GM18870 (cell line): ENCODE data around the gene ZNF286A.
"Not testable (repeated sequence)": the region's sequence is repeated elsewhere in the genome, so short reads cannot be mapped to it uniquely, and the experiment has no call there.

Source experiments
- ATAC-seq: cut with Tn5 transposase; IDR thresholded peaks from one replicate; pipeline ENCODE4 v1.9.1; 2021; ENCODE audit warnings: moderate library complexity; ENCODE audit not compliant: unreplicated experiment

ZNF286A gene

GRCh38 chr17:15698967-15699366, 585 bp upstream of the ZNF286A start:
- not testable (repeated sequence) for ATAC-seq

- ATAC-seq = not testable (repeated sequence)
Measured at GRCh38 chr17:15699937-15700336, 385 bp downstream of the ZNF286A start.

GRCh38 chr17:15704239-15704638, 4.7 kb downstream of the ZNF286A start:
- not testable (repeated sequence) for ATAC-seq

- ATAC-seq = not testable (repeated sequence)
Measured at GRCh38 chr17:15704813-15705212, 5.3 kb downstream of the ZNF286A start.

GRCh38 chr17:15708879-15709278, 9.3 kb downstream of the ZNF286A start:
- ATAC-seq = not testable (repeated sequence)

GRCh38 chr17:15716601-15717563, 17.3 kb downstream of the ZNF286A start:
- ATAC-seq = not testable (repeated sequence)

- not testable (repeated sequence) for ATAC-seq
Measured at GRCh38 chr17:15730535-15730934, 31.0 kb downstream of the ZNF286A start.

- ATAC-seq = not testable (repeated sequence)
Measured at GRCh38 chr17:15731900-15732299, 32.3 kb downstream of the ZNF286A start, which contains the start of gene TBC1D26. Gene TBC1D26, plus strand, starts transcription at chr17:15732283. Its CDS starts 3,066 bp downstream, at chr17:15735349.

DNA sequence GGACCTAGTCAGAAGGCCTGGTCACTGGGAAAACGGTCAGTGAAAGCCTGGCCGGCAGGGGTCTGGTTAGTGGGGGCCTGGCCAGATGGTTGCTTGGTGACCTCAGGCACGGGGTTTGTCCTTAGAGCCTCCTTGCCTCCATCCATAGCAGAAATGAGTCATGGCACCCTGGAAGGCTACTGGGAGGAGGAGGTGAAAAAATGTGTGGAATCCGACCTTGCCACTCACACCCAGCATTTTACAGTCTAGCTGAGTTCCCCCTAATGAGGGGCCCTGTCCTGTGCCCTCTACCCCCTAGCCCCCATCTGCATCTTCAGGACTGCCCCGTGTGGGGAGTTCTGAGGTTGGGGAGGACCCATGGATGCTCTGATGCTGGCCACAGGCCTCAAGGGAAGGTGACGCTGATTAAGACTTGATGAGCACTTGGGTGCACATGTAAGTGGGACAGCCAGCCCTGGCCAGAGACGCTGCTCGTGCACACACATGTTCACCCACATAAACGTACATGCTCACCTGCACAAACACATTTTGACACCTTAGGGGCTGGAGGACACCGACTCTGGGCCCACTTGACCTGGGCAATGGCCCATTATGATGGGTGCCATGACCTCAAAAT, 33.7 kb downstream of the ZNF286A start:
- ATAC-seq = not testable (repeated sequence)

DNA sequence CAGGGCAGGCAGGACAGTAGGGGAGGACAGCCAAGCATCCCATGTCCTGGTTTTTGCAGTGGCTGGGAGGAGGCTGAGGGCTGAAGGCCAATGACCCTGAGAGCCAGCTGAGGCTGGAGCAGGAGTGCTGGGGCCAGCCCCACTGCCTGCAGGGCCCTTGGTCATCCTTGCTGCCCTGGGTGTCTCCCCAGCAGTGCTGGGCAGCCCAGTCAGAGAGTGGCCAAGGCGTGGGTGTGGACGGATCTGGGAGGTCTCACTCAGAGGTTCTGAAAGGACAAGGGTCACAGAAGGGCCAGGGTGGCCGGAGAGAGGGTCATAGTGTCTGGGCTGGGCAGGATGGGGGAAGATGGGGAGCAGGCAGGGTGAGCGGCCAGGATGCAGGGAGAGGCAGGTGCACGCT, 37.0 kb downstream of the ZNF286A start:
- not testable (repeated sequence) for ATAC-seq

DNA sequence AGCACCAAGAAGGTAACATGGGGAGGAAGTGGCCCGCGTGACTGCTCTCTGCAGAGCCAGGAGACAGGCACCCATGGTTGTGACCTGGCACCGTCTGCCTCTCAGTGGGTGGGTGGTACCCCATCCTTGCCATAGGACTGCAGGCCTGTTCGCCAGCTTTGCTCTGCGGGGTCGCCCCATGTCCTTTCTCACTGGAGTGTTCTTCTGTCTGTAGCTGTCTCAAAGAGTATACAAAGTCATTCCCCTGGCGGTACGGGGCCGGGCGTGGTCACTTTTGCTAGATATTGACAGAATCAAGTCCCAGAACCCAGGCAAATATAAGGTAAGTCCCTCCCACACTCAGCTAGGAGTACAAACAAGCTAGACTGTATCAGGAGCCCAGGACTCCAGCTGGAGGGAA, 38.5 kb downstream of the ZNF286A start:
- ATAC-seq = no peak

DNA sequence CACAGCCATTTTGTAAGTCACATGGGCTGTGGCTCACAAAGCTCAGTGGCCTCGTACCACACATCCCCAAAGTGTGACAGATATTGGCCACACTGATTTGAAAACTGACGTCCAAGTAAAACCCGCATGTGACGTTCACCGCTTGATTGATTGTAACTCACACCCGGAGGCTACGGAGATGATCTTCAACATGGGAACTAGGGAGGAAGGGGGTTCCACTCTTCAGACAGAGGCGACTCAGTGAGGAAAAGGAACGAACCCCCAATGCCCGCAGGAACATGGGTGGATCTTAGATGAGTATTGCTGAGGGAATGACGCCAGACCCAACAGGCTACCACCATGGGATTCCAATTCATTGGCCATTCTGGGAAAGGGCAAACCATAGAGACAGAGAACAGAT, 39.7 kb downstream of the ZNF286A start:
- not testable (repeated sequence) for ATAC-seq

DNA sequence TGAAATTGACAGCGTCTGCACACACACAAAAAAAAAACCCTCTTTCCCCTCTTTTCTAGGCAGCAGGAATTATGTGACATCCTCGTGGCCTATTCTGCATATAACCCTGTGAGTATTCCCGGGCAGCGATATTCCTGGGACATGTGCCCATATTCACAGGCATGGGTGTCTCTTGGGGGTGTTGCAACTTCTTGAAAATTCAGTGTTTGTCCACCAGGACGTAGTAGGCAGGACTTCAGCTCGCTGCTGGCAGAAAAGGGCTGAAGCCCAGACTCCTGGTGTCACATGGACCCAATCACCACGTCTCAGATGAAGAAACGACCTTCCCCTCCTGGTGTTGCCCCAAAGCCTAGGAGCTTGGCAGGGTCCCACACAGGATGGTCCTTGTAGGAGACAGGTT, 40.5 kb downstream of the ZNF286A start:
- ATAC-seq = not testable (repeated sequence)

DNA sequence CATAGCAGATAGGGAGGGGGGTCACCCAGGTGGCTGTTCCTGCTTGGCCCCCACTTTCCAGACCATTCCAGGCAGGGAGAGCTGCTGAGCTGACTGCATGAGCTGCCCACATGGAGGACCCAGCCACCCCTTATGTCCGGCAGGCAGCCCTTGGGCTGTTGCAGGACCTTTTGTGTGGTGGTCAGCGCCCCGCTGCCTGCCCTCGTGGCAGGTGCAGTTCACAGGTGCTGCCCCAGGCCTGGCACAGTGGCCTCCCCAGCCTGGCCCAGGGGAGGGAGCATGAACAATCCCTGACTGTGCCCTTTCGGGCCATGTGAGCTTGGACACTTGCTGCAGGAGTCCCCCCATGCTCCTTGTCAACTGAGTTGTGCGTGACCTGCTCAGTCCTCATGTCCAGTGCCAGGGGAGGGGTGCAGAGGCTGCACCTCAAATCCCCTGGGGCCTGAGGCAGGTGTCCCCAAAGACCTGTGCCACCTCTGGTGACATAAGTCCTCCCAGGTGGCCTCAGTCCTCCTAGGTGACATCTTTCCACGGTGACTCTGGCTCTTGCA, 41.1 kb downstream of the ZNF286A start:
- ATAC-seq = no peak

DNA sequence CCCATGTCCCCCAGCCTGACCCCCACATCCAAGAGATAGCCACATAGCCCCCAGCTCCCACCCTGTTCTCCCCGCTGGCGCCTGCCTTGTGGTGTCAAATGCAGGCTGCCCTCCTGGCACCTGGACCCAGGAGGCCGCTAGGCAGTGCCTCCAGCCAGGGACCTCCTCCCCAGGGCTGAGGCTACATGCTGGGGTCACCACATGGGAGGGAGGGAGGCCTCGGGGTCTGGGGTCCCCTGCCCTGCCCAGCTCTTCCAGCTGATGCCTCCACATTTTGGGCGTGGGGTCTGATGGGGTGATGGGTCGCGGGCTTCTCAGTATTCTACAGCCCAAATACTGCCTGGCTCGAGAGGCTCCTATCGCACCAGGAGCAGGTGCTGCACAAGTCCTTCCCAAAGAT, 42.1 kb downstream of the ZNF286A start:
- ATAC-seq = no peak

- no peak for ATAC-seq
Measured at GRCh38 chr17:15742051-15742795, 42.7 kb downstream of the ZNF286A start.

DNA sequence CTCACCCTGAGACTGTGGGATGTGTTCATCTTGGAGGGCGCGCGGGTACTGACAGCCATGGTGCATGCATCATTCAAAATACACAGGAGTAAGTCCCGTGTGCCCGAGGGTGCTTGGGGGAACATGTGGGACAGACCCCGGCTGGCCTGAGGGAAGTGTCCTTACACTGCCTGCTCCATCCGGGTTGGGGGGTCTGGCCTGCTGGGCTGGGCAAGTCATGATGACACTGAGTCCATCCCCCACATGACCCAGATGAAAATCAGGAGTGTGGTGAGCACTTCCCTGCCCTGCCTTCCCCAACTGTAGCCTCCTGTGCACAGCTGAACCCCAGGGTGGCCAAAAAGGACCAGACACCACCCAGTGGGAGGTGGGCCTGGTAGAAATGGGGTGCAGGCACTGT, 43.4 kb downstream of the ZNF286A start:
- no peak for ATAC-seq

- ATAC-seq = no peak
Measured at GRCh38 chr17:15744074-15744676, 44.6 kb downstream of the ZNF286A start.

GRCh38 chr17:15744885-15745284, 45.3 kb downstream of the ZNF286A start:
- no peak for ATAC-seq

DNA sequence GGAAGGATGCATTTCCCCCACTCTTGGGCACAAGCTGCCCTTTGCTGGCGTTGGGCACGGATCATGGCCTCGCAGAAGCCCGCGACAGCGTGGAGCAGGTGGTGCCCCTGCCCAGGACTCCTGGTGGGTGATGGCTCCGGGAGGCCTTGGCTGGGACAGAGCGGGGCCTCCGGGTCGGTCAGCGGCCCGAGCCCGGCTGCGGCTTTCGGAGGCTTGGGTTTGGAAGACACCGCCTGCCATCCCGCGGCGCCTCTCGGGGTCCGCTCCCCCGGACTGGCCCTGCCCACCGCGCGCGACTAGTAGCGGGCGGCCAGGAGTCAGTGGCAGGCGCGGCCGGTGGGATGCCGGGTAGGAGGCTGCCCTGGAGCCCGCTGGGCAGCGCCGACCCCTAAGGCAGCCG, 49.9 kb downstream of the ZNF286A start:
- ATAC-seq = not testable (repeated sequence)
